DOHH2 (cell line): ENCODE results near the gene IGDCC3.

Source experiments
- CTCF ChIP-seq: fragments of 200-600 bp; sonication (generic); IDR thresholded peaks from one replicate; pipeline ENCODE4 v1.5.1; 2014; ENCODE audit warnings: antibody characterized with exemption, mild to moderate bottlenecking, low read depth, low read length; ENCODE audit not compliant: poor library complexity, severe bottlenecking
- EZH2phosphoT487 ChIP-seq: fragments of 200-600 bp; sonication (generic); IDR thresholded peaks from 2 replicates; pipeline ENCODE4 v1.6.1; 2017; ENCODE audit warnings: borderline replicate concordance, mild to moderate bottlenecking, antibody characterized with exemption, low read length, moderate library complexity, mixed read lengths

GRCh38 chr15:65388306-65389080, 10.7 kb upstream of the IGDCC3 start:
- TF ChIP-seq CTCF (no peak), EZH2phosphoT487 (no peak)
